ENCODE results near the gene PPM1B. TPM values are rescaled to one million over a fixed set of nuclear protein-coding genes. Genes with fewer than 3 reads are reported as not detected.

PPM1B gene
- total and polyA plus RNA-seq, 9 of the 15 experiments (the other 6 are each of a cell fraction or from before 2014, with no cell fraction given) = 8.9 to 44.0 (median 28.6) TPM

- TF ChIP-seq TFAP4 (CRISPR knock-in tag; IDR thresholded peaks at IDR 0.05; ENCODE audit: borderline replicate concordance) (0 out of 2 replicates have a peak, but pooled peaks have one; percentile 28), NCOA2 (IDR thresholded peaks at IDR 0.05; ENCODE audit: partially characterized antibody in 2 of 2) (no peak), JUND (IDR thresholded peaks at IDR 0.05; ENCODE audit: borderline replicate concordance, low read depth, low read length) (peak; percentile 74), JUND (tag; IDR thresholded peaks at IDR 0.05; ENCODE audit: borderline replicate concordance, low read depth, low read length) (peak; percentile 81; the same call in 2 of the 3 replicates), TEAD4 (IDR thresholded peaks at IDR 0.05; ENCODE audit: low read length) (peak; percentile 71), TEAD4 (CRISPR knock-in tag; IDR thresholded peaks at IDR 0.05; ENCODE audit: borderline replicate concordance) (no peak), MEF2A (IDR thresholded peaks at IDR 0.05; ENCODE audit: control insufficient read depth, low read depth, low read length) (peak; percentile 84; the same call in 1 of the 2 replicates)
Measured at GRCh38 chr2:44155666-44156446, 12.8 kb upstream of the PPM1B start (continued).

GRCh38 chr2:44163777-44164176 lies 4.9 kb upstream of the PPM1B start:
- WGBS (ENCODE audit: insufficient coverage, low coverage, missing lambda C conversion rate) = 22% methylated on average over 2 of the region's 2 CpGs
- no peaks in the 10 kb centered on the region for H4K20me1 ChIP-seq (replicated peaks; ENCODE audit: control insufficient read depth, insufficient read depth, low read length)
- intact Hi-C loops (cut with micrococcal nuclease) (no loop called here), in situ Hi-C loops (cut with MboI) (no loop called here)
- no peaks in the 10 kb centered on the region for H3K9me1 ChIP-seq (ENCODE audit: control insufficient read depth, insufficient read depth, low read length)
- no peak overlapping the region for H2AFZ ChIP-seq (ENCODE audit: low read depth, low read length)
- ChIA-PET POLR2A (interaction anchor here (0.6 kb wide), 1 partner anchor 199 kb away, joined by 4 read pairs; no protein-coding TSS in a partner anchor), CTCF (ENCODE audit: low intra/inter-chr PET ratio) (no interaction called here)
- H3K27me3 ChIP-seq (ENCODE audit: control insufficient read depth in 2 of 2, insufficient read depth in 2 of 2, low read length in 2 of 2) = no peaks in the 10 kb centered on the region
- H3K9ac ChIP-seq (ENCODE audit: insufficient read depth in 1 of 2, low read depth in 2 of 2, low read length in 2 of 2) = no peak overlapping the region
- no peak overlapping the region for H3K4me2 ChIP-seq (ENCODE audit: insufficient read depth, low read length)
- ATAC-seq (no peak), FAIRE-seq (no peak), DNase-seq (ENCODE audit: extremely low read depth in 1 of 4, low spot score in 3 of 4) (no peak)
- H3K4me3 ChIP-seq = no peak overlapping the region
- no peak overlapping the region for H3K27ac ChIP-seq (ENCODE audit: extremely low read depth, low read depth, low read length)
- H3K4me1 ChIP-seq (replicated peaks in 1 of 2; ENCODE audit: control insufficient read depth in 2 of 2, insufficient read depth in 2 of 2, low read length in 2 of 2) = no peaks in the 10 kb centered on the region; a peak in 1 of 5 replicates
- H3K79me2 ChIP-seq (ENCODE audit: control insufficient read depth, insufficient read depth, low read length) = peaks cover 1% of the 10 kb centered on the region; the same call in 1 of the 3 replicates
- no peaks in the 10 kb centered on the region for H3K36me3 ChIP-seq (ENCODE audit: control insufficient read depth, insufficient read depth, low read length)
- no TSS peak for BruUV-seq (replicated peaks)
- H3K9me3 ChIP-seq (replicated peaks; ENCODE audit: control insufficient read depth, insufficient read depth, low read depth, low read length) = peaks cover 9% of the 10 kb centered on the region
- no peak for TF ChIP-seq ZKSCAN3 (CRISPR knock-in tag; IDR thresholded peaks at IDR 0.05)
- no peak for TF ChIP-seq ZNF507 (tag; conservative IDR thresholded peaks at IDR 0.05)
- no peak for TF ChIP-seq NUFIP1 (IDR thresholded peaks at IDR 0.05; ENCODE audit: partially characterized antibody)
- no peak for TF ChIP-seq NFE2L1 (tag; IDR thresholded peaks at IDR 0.05; ENCODE audit: borderline replicate concordance, low read depth)
- no peak for TF ChIP-seq SMAD3 (CRISPR knock-in tag; conservative IDR thresholded peaks at IDR 0.05)
- TF ChIP-seq ARID4B (CRISPR knock-in tag; IDR thresholded peaks at IDR 0.05) = no peak
- TF ChIP-seq SOX6 (IDR thresholded peaks at IDR 0.05) = no peak

Data from K562 (cell line).